NCI-H2107 treated with DMSO at 0.1 percent for 48 hours (cell line): ENCODE results near the gene FST.

Experiments used
- DNase-seq: peaks from one replicate; lab custom pipeline; 2025; ENCODE audit not compliant: unreplicated experiment; lab: John Stamatoyannopoulos, UW

Gene FST

GRCh38 chr5:53480416-53481158 is at the start of gene FST:
TSS of gene FST (plus strand) at chr5:53480629. CDS start at chr5:53480792, 163 bp downstream.
- no peak for DNase-seq

GRCh38 chr5:53431665-53432064 is 48.8 kb upstream of the FST start:
- DNase-seq = no peak

- DNase-seq = no peak
Observed at GRCh38 chr5:53433026-53433425, 47.4 kb upstream of the FST start.

GRCh38 chr5:53434541-53434940 is 45.9 kb upstream of the FST start:
- no peak for DNase-seq

- no peak for DNase-seq
Observed at GRCh38 chr5:53436480-53437191, 43.8 kb upstream of the FST start.

- DNase-seq = no peak
Observed at GRCh38 chr5:53438079-53438478, 42.4 kb upstream of the FST start.

- DNase-seq = no peak
Observed at GRCh38 chr5:53438486-53439472, 41.6 kb upstream of the FST start.

- no peak for DNase-seq
Observed at GRCh38 chr5:53442961-53443360, 37.5 kb upstream of the FST start.

GRCh38 chr5:53445569-53445968 is 34.9 kb upstream of the FST start:
- DNase-seq = no peak

- DNase-seq = no peak
Observed at GRCh38 chr5:53446908-53447307, 33.5 kb upstream of the FST start.

GRCh38 chr5:53448851-53449250 is 31.6 kb upstream of the FST start:
- DNase-seq = no peak

- no peak for DNase-seq
Observed at GRCh38 chr5:53453898-53454718, 26.3 kb upstream of the FST start.

GRCh38 chr5:53454719-53455000 is 25.8 kb upstream of the FST start:
- DNase-seq = no peak

GRCh38 chr5:53456366-53456765 is 24.1 kb upstream of the FST start:
- no peak for DNase-seq

GRCh38 chr5:53463909-53464621 is 16.4 kb upstream of the FST start:
- no peak for DNase-seq

GRCh38 chr5:53464722-53465121 is 15.7 kb upstream of the FST start:
- DNase-seq = no peak

- no peak for DNase-seq
Observed at GRCh38 chr5:53469946-53470687, 10.3 kb upstream of the FST start.

GRCh38 chr5:53472279-53472678 is 8.2 kb upstream of the FST start:
- DNase-seq = no peak

GRCh38 chr5:53472720-53473510 is 7.5 kb upstream of the FST start:
- no peak for DNase-seq
